ENCODE measurements around the gene ANKRD13B.

Gene ANKRD13B

GRCh38 chr17:29595943-29596774, 3.2 kb downstream of the ANKRD13B start:
- no peak for DNase-seq

GRCh38 chr17:29596811-29597210, 3.9 kb downstream of the ANKRD13B start:
- DNase-seq = no peak

GRCh38 chr17:29597361-29598172, 4.6 kb downstream of the ANKRD13B start:
- DNase-seq = no peak

GRCh38 chr17:29603109-29603674, 10.3 kb downstream of the ANKRD13B start:
- no peak for DNase-seq

- no peak for DNase-seq
Observed at GRCh38 chr17:29607557-29608195, 14.7 kb downstream of the ANKRD13B start.

- DNase-seq = no peak
Observed at GRCh38 chr17:29608986-29609385, 16.1 kb downstream of the ANKRD13B start.

GRCh38 chr17:29610395-29610794, 17.5 kb downstream of the ANKRD13B start:
- no peak for DNase-seq

- no peak for DNase-seq
Observed at GRCh38 chr17:29611351-29612093, 18.6 kb downstream of the ANKRD13B start.

- no peak for DNase-seq
Observed at GRCh38 chr17:29612094-29612403, 19.1 kb downstream of the ANKRD13B start.

- no peak for DNase-seq
Observed at GRCh38 chr17:29612404-29613280, 19.7 kb downstream of the ANKRD13B start.

- DNase-seq = no peak
Observed at GRCh38 chr17:29613352-29613837, 20.5 kb downstream of the ANKRD13B start.

GRCh38 chr17:29613856-29614255, 20.9 kb downstream of the ANKRD13B start:
- DNase-seq = no peak

- DNase-seq = no peak
Observed at GRCh38 chr17:29614349-29615047, 21.6 kb downstream of the ANKRD13B start.

- DNase-seq = no peak
Observed at GRCh38 chr17:29615048-29615385, 22.1 kb downstream of the ANKRD13B start.

GRCh38 chr17:29615492-29616299, 22.8 kb downstream of the ANKRD13B start:
- DNase-seq = no peak

- no peak for DNase-seq
Observed at GRCh38 chr17:29616300-29617048, 23.5 kb downstream of the ANKRD13B start.

- peak; percentile 77 for DNase-seq
Observed at GRCh38 chr17:29617125-29617480, 24.2 kb downstream of the ANKRD13B start.

GRCh38 chr17:29617481-29618271, 24.7 kb downstream of the ANKRD13B start:
- no peak for DNase-seq
